NK-92 (cell line): ENCODE results near the gene KCNF1.
"Not testable (repeated sequence)": the region's sequence is repeated elsewhere in the genome, so short reads cannot be mapped to it uniquely, and the experiment has no call there.

Source experiments
- DNase-seq: peaks from one replicate; lab custom pipeline; 2025; ENCODE audit not compliant: unreplicated experiment; lab: John Stamatoyannopoulos, UW

Gene KCNF1

GRCh38 chr2:10935953-10936942 lies 24.5 kb downstream of the KCNF1 start:
- no peak for DNase-seq

GRCh38 chr2:10939058-10939457 lies 27.3 kb downstream of the KCNF1 start:
- DNase-seq: no peak

- DNase-seq: no peak
Measured at GRCh38 chr2:10940596-10940995, 28.9 kb downstream of the KCNF1 start.

GRCh38 chr2:10941383-10941782 lies 29.6 kb downstream of the KCNF1 start:
- no peak for DNase-seq

- DNase-seq: no peak
Measured at GRCh38 chr2:10944799-10945198, 33.1 kb downstream of the KCNF1 start.

- DNase-seq: no peak
Measured at GRCh38 chr2:10946394-10946793, 34.7 kb downstream of the KCNF1 start.

- DNase-seq: no peak
Measured at GRCh38 chr2:10947005-10947440, 35.3 kb downstream of the KCNF1 start.

GRCh38 chr2:10947446-10948187 lies 35.9 kb downstream of the KCNF1 start:
- DNase-seq: no peak

- no peak for DNase-seq
Measured at GRCh38 chr2:10948188-10948564, 36.4 kb downstream of the KCNF1 start.

- no peak for DNase-seq
Measured at GRCh38 chr2:10948606-10949230, 37.0 kb downstream of the KCNF1 start.

GRCh38 chr2:10949835-10950234 lies 38.1 kb downstream of the KCNF1 start:
- DNase-seq: no peak

- DNase-seq: no peak
Measured at GRCh38 chr2:10951558-10952414, 40.1 kb downstream of the KCNF1 start.

GRCh38 chr2:10954416-10954815 lies 42.7 kb downstream of the KCNF1 start:
- no peak for DNase-seq

- DNase-seq: no peak
Measured at GRCh38 chr2:10954856-10955818, 43.4 kb downstream of the KCNF1 start.

GRCh38 chr2:10956006-10956790 lies 44.5 kb downstream of the KCNF1 start:
- no peak for DNase-seq

- DNase-seq: no peak
Measured at GRCh38 chr2:10957391-10957790, 45.7 kb downstream of the KCNF1 start.

GRCh38 chr2:10958452-10958851 lies 46.7 kb downstream of the KCNF1 start:
- not testable (repeated sequence) for DNase-seq

- DNase-seq: no peak
Measured at GRCh38 chr2:10960606-10961489, 49.1 kb downstream of the KCNF1 start.
